K562 (cell line): Measurements from ENCODE around the gene LMAN2. TPM values are rescaled to one million over a fixed set of nuclear protein-coding genes. Genes with fewer than 3 reads are reported as not detected.

Experiments
- DACH1 ChIP-seq: fragments of 450-650 bp; IDR thresholded peaks from 2 replicates; pipeline ENCODE4 v1.6.1; 2018; ENCODE audit not compliant: partially characterized antibody
- ELK1 ChIP-seq: sonication (generic); formaldehyde crosslinking; IDR thresholded peaks from 2 replicates; pipeline ENCODE4 v1.8.1; 2022; ENCODE audit warnings: missing genetic modification reagents
- FOXK2 ChIP-seq, 2 experiments: fragments of 450-650 bp; IDR thresholded peaks in 1 of 2; conservative IDR thresholded peaks in 1 of 2; 2 replicates each; pipeline ENCODE4 v1.6.1; 2016; ENCODE audit warnings: low read depth in 2 of 2, mild to moderate bottlenecking in 1 of 2
- HMGXB4 ChIP-seq: sonication (generic); formaldehyde crosslinking; IDR thresholded peaks from 2 replicates; pipeline ENCODE4 v1.8.1; 2023; ENCODE audit warnings: mild to moderate bottlenecking, missing genetic modification reagents
- HOMEZ ChIP-seq: fragments of 250-450 bp; sonication (Bioruptor Pico); IDR thresholded peaks from 2 replicates; pipeline ENCODE4 v1.4.0; 2020; ENCODE audit warnings: mild to moderate bottlenecking, moderate library complexity
- ILF3 ChIP-seq: fragments of 450-650 bp; IDR thresholded peaks from 2 replicates; pipeline ENCODE4 v1.6.1; 2018; ENCODE audit warnings: antibody characterized with exemption, mild to moderate bottlenecking, moderate library complexity, borderline replicate concordance
- JUND ChIP-seq, 2 experiments: IDR thresholded peaks; 2 replicates in 1 of 2; 3 replicates in 1 of 2; pipeline ENCODE4 v1.6.1; 2011; ENCODE audit warnings: borderline replicate concordance in 2 of 2, low read depth in 2 of 2, low read length in 2 of 2, improper control_type of control experiment in 1 of 2, missing biosample characterization in 1 of 2, missing genetic modification characterization in 1 of 2, missing genetic modification reagents in 1 of 2
- L3MBTL2 ChIP-seq: fragments of 450-650 bp; IDR thresholded peaks from 2 replicates; pipeline ENCODE4 v1.6.1; 2016; ENCODE audit warnings: mild to moderate bottlenecking, moderate library complexity
- MAX ChIP-seq: sonication (generic); formaldehyde crosslinking; IDR thresholded peaks from 2 replicates; pipeline ENCODE4 v1.9.0; 2022; ENCODE audit warnings: mild to moderate bottlenecking, missing genetic modification reagents
- NONO ChIP-seq, 2 experiments: fragments of 200-400 bp in 1 of 2; fragments of 450-650 bp in 1 of 2; formaldehyde crosslinking in 1 of 2; IDR thresholded peaks; 2 replicates each; pipeline ENCODE4 v1.6.1; 2017; ENCODE audit warnings: low read depth in 2 of 2, mild to moderate bottlenecking in 2 of 2, moderate library complexity in 2 of 2, low read length in 1 of 2
- POU5F1 ChIP-seq: fragments of 150-350 bp; IDR thresholded peaks from 2 replicates; pipeline ENCODE4 v1.6.1; 2014; ENCODE audit warnings: borderline replicate concordance, low read length, low read depth, mild to moderate bottlenecking; ENCODE audit not compliant: partially characterized antibody
- SIN3A ChIP-seq, 2 experiments: fragments of 150-350 bp in 1 of 2; IDR thresholded peaks; 2 replicates each; pipeline ENCODE4 v1.6.1; 2011 to 2016; ENCODE audit warnings: borderline replicate concordance in 2 of 2, low read depth in 2 of 2, low read length in 2 of 2, mild to moderate bottlenecking in 2 of 2, moderate library complexity in 2 of 2; ENCODE audit not compliant: control insufficient read depth in 1 of 2
- TEAD1 ChIP-seq, 2 experiments: fragments of 450-650 bp in 1 of 2; sonication (generic) in 1 of 2; formaldehyde crosslinking; IDR thresholded peaks; 2 replicates each; pipeline versions ENCODE4 v1.4.0 to v1.8.0; 2020 to 2022; ENCODE audit warnings: mild to moderate bottlenecking in 2 of 2, missing genetic modification reagents in 1 of 2
- TFAM ChIP-seq: fragments of 250-450 bp; sonication (Bioruptor Pico); conservative IDR thresholded peaks from 2 replicates; pipeline ENCODE4 v1.5.0; 2021; ENCODE audit warnings: mild to moderate bottlenecking, moderate library complexity
- TRIM28 ChIP-seq: fragments of 450-650 bp; IDR thresholded peaks from 2 replicates; pipeline ENCODE4 v1.6.1; 2017
- WHSC1 ChIP-seq: IDR thresholded peaks from one replicate; pipeline ENCODE4 v1.6.1; 2012; ENCODE audit warnings: low read length, control low read depth, inconsistent platforms
- ZNF133 ChIP-seq: fragments of 250-450 bp; sonication (Bioruptor Pico); IDR thresholded peaks from 2 replicates; pipeline ENCODE4 v1.4.0; 2020; ENCODE audit warnings: mild to moderate bottlenecking
- ZNF239 ChIP-seq: fragments of 250-450 bp; sonication (Bioruptor Pico); IDR thresholded peaks from 2 replicates; pipeline ENCODE4 v1.4.0; 2020; ENCODE audit warnings: mild to moderate bottlenecking
- ZNF263 ChIP-seq: sonication (generic); formaldehyde crosslinking; IDR thresholded peaks from 2 replicates; pipeline ENCODE4 v1.8.0; 2022; ENCODE audit warnings: mild to moderate bottlenecking, missing genetic modification reagents, borderline replicate concordance
- polyA plus RNA-seq, 8 experiments: library from polyadenylated mRNA; depleted of rRNA in 4 of 8; stranded (reverse) in 5 of 8; unstranded in 3 of 8; fragments of >200 nt; fragmentation: Nextera tagmentation in 2 of 8; fragmentation: Illumina TruSeq in 1 of 8; extraction: Ambion mirVana in 2 of 8; extraction: Trizol in 1 of 8; gene quantifications; 2 replicates each; pipeline versions ENCODE4 v1.2.1 to v1.2.3, GENCODE V29; 2011 to 2014; ENCODE audit warnings: inconsistent platforms in 1 of 8, missing spikeins in 1 of 8
- total RNA-seq, 7 experiments: library from RNA; depleted of rRNA in 6 of 7; stranded (reverse); fragments of >200 nt in 6 of 7; fragmentation: Illumina TruSeq in 2 of 7; extraction: Trizol in 2 of 7; gene quantifications; 2 replicates each; pipeline versions ENCODE4 v1.2.1 to v1.2.3, GENCODE V29; 2011 to 2021; ENCODE audit warnings: low replicate concordance in 1 of 7

The LMAN2 gene
- total and polyA plus RNA-seq, 9 of the 15 experiments (the other 6 are each of a cell fraction or from before 2014, with no cell fraction given): 2.7 to 254 (median 136) TPM

- TF ChIP-seq FOXK2 (conservative IDR thresholded peaks at IDR 0.05 in 1 of 2, IDR thresholded peaks at IDR 0.05 in 1 of 2; ENCODE audit: low read depth in 2 of 2): no peak
- no peak for TF ChIP-seq ELK1
- no peak for TF ChIP-seq ZNF133
- TF ChIP-seq POU5F1: no peak
- no peak for TF ChIP-seq ZNF239 (CRISPR knock-in tag)
- no peak for TF ChIP-seq TRIM28
- TF ChIP-seq DACH1: no peak
- TF ChIP-seq NONO (IDR thresholded peaks at IDR 0.05; ENCODE audit: low read depth in 2 of 2, low read length in 1 of 2): peak in 1 of 2 experiments; percentile 94; a peak in 2 of 4 replicates
- TF ChIP-seq L3MBTL2: peak; percentile 67; the same call in 1 of the 2 replicates
- TF ChIP-seq ILF3: no peak
- no peak for TF ChIP-seq HOMEZ
- no peak for TF ChIP-seq JUND (IDR thresholded peaks at IDR 0.05; ENCODE audit: borderline replicate concordance, low read depth, low read length)
- TF ChIP-seq JUND (tag; IDR thresholded peaks at IDR 0.05; ENCODE audit: borderline replicate concordance, low read depth, low read length): no peak; the same call in 2 of the 3 replicates
- 0 out of 4 replicates have a peak, but pooled peaks of 1 of the 2 experiments have one; percentile 48 for TF ChIP-seq TEAD1 (CRISPR knock-in tag; IDR thresholded peaks at IDR 0.05)
- TF ChIP-seq MAX (CRISPR knock-in tag): peak; percentile 68; the same call in 1 of the 2 replicates
- TF ChIP-seq TFAM (CRISPR knock-in tag): no peak
- no peak for TF ChIP-seq WHSC1
- TF ChIP-seq ZNF263: peak; percentile 99
- no peak for TF ChIP-seq HMGXB4
- TF ChIP-seq SIN3A (IDR thresholded peaks at IDR 0.05; ENCODE audit: borderline replicate concordance in 2 of 2, control insufficient read depth in 1 of 2, low read depth in 2 of 2, low read length in 2 of 2): no peak
Observed at GRCh38 chr5:177362610-177363507, 11.4 kb upstream of the LMAN2 start (continued).
